GM21825 (cell line): ENCODE results near the gene FMO4.
A peak's percentile ranks its signal among the peaks of the same experiment; 100 is the strongest.
"Not testable (repeated sequence)": the region's sequence is repeated elsewhere in the genome, so short reads cannot be mapped to it uniquely, and the experiment has no call there.

Experiments
- ATAC-seq: cut with Tn5 transposase; IDR thresholded peaks from one replicate; pipeline ENCODE4 v1.9.1; 2021; ENCODE audit warnings: mild to moderate bottlenecking, moderate library complexity; ENCODE audit not compliant: unreplicated experiment

Gene FMO4

DNA sequence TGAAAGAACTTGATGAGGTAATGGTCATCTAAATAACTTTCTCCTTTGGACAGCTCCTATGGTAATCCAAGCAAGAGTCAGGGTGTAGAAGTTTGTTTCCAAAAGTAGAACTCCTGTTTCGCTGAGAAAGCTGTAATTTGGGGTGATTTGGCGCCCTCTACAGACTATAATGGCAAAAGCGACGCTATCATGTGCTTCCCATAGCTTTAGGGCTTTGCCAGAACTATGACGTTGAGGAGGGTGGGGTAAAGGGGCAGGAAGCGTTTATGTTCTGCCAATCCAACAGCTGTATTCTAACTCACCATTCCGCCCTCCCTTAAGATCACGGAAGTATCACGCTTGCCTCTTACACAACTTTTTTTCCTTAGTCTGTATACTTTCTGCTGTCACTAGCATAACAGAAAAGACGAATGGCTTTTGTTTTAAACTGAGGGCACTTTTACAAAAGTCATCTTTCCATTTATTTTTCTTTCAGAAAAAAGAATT lies at the start of gene FMO4:
Gene FMO4 (plus strand): TSS at position 349 of the 486 bp plus-strand sequence. CDS start 5,643 bp downstream, outside the sequence.
- ATAC-seq, result peak; percentile 100

DNA sequence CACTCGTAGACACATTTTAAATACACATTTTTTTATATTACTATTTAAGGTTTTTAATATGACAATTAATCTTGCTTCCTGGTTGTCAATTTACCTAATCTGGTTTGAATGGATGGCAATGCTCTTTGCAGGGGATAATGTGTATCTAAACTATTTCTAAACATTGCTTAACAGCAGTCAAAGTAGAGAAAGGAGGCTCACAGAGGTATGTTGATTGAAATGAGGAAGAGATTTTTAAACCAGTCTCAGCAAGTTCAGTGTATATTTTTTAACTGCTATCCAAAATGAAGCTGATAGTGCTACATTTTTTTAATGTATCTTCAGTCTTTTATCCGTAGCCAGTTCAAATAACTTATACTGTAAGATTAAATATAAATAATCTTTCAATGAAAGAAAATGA lies 48.3 kb upstream of the FMO4 start:
- ATAC-seq, result no peak

DNA sequence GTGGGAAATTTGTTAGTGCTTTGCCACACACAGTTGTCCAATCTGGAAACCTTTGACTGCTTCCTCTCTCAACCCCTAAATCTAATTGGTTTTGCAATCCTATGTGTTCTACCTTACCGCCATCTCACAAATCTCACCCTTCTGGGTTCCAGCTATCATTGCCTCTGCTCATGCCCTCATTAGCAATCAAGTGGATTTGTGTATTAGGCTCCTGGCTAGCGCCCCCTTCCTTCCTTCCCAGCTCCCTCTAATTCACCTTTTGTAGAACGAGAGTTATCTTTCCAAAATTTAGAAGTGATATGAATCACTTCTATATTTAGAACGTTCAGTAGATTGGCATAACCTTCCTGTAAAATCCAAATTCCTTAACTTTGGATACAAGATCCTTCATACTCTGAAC lies 47.1 kb upstream of the FMO4 start:
- ATAC-seq, result no peak

GRCh38 chr1:171267391-171267790 lies 46.6 kb upstream of the FMO4 start:
- ATAC-seq, result no peak

GRCh38 chr1:171270806-171271205 lies 43.2 kb upstream of the FMO4 start:
- no peak for ATAC-seq

DNA sequence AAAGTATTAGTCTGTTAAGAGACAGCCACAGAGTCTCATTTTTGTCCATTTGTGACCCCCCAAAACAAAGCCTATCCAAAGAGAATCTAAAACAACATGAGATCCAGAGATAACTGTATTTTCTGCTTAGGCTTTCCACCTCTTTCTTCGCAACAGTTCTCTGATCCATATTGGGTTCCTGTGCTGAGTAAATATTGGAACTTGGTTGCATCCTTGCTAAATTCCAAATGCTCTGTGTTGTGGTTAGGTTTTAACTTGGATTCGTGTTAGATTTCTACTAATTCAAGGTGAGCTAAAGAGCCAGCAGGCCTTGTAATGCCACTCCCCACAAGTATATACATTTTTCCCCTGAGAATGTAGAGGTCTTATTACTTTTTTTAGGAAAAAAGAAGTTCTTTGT lies 36.4 kb upstream of the FMO4 start:
- ATAC-seq, result no peak

DNA sequence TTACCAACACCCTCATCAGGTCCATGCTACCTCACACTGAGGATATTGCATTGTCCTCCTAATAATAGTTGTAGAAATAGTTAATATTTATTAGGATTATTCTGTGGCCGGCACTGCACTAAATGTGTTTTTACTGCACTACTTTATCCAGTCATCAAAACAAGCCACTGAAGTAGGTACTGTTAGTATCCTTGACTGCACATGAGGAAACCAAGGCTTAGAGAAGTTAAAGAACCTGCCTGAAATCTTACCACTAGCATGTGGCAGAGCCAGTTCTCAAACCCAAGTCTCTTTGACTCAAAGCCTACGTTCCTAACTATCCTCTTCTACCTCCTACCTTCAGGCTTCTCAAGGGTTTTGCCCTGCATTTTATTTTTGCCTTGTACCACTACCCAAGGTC lies 34.7 kb upstream of the FMO4 start:
- no peak for ATAC-seq

DNA sequence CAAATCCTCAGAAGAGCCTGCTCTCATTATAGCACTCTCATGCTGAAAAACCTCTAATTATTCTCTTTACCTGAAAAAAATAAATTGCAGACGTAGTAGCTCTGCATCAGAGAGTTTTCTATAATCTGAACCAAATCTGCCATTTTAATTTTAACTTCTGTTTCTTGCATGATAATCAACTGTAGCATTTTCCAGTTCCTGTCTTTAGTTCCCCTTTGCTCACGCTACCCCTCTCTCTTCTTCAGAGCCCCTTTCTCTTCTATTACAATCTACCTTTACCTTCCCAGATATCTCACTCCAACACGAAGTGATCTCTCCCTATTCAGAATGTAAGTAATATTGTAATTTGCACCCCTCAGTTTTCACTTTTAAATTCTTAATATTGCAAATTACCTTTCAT lies 34.3 kb upstream of the FMO4 start:
- no peak for ATAC-seq

GRCh38 chr1:171280599-171280998 lies 33.4 kb upstream of the FMO4 start:
- ATAC-seq, result no peak

DNA sequence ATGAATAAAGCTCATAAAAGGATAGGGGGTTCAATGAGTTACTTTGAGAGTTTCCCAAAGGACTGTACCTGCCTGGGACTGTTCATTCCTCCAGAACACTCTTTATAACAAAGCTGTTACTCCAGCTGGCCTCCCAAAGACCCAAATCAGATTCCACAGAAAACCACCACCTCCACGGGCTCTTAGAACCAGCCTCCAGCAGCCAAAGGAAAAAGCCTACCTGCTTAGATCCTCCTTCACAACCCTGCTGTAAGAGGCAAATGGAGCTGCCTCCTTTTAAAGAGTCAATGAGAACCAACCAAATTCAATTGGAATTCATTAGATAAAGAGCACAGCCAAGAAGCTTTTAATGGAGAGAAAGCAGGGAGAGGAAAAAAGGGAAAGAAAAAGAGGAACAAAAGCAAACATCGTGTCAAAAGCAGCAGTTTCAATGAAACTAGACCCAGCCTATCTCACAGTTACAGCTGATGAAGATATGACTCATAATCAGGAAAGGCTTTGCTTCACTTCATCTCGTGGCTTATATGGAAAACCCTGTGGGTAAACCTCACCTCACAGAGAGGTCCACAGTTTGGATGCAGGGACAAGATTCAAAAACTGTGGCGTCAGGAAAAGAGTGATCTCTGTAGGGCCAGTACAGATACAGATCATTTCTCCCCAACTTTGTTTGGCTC lies 27.8 kb upstream of the FMO4 start:
- ATAC-seq, result no peak

- ATAC-seq, result no peak
Measured at GRCh38 chr1:171290621-171291020, 23.4 kb upstream of the FMO4 start.

GRCh38 chr1:171292799-171293198 lies 21.2 kb upstream of the FMO4 start:
- no peak for ATAC-seq

DNA sequence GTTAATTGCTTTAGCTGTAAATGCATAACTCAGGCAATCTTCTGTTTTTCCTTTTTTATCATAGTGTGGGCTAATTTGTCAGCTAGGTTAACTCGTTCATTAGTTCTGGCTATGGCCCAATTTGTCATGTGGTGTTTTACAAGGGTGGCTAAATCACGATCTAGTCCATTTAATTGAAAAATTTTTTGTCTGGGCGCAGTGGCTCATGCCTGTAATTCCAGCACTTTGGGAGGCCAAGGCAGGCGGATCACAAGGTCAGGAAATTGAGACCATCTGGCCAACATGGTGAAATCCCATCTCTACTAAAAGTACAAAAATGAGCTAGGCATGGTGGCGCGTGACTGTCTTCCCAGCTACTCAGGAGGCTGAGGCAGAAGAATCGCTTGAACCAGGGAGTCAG lies 18.6 kb upstream of the FMO4 start:
- not testable (repeated sequence) for ATAC-seq

DNA sequence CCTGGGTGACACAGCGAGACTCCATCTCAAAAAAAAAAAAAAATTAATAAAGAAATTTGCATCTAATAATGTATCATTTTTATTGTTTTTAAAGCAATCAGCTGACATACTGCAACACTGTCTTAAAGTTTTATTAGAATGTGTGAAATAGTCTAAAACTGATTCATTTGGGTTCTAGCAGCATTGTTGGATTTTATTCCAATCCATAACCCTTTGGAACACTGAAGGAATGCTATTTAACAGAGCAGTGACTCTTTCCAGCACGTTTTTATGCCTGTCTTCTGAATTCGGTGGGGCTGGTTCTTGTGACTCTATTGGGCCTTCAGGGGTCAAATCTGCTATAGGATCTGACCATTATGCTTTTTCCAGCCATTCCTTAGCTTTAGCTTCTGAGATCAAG lies 18.2 kb upstream of the FMO4 start:
- ATAC-seq, result no peak

DNA sequence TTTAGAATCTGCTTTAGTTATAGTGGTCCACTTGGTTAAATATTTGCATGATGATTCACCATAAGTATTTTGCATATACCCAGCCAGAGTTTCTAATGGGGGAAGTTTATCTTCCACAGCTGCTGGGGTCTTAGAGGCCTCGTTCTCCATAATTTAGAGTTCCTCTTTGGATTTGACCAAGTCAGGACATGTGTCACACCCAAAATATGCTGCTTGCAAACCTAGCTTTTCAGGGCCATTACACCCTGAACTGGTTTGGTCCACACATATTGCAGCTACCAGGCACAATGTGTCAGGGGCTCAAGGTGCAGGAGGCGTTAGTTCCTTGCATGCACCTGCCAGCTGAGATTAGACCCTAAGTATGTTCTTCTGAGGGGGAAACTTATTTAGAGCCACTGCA lies 17.1 kb upstream of the FMO4 start:
- no peak for ATAC-seq

- ATAC-seq, result no peak
Measured at GRCh38 chr1:171298696-171299095, 15.3 kb upstream of the FMO4 start.

GRCh38 chr1:171299342-171299741 lies 14.6 kb upstream of the FMO4 start:
- ATAC-seq, result no peak

- no peak for ATAC-seq
Measured at GRCh38 chr1:171300401-171300800, 13.6 kb upstream of the FMO4 start.

DNA sequence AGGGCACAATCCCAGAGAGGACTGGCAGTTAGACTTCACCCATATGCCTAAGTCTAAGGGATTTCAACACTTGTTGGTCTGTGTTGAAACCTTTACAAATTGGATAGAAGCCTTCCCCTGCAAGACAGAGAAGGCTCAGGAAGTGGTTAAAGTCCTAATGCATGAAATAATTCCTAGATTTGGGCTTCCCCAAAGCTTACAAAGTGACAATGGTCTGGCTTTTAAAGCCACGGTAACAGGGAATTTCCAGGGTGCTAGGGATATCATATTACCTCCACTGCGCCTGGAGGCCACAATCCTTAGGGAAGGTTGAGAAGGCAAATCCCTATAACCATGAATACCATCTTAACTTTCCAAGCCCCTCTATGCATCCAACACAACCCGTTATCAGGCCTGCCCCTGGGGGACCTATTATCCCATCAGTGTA lies 3.3 kb upstream of the FMO4 start:
- ATAC-seq, result no peak

- no peak for ATAC-seq
Measured at GRCh38 chr1:171311771-171312558, 2.0 kb upstream of the FMO4 start.

GRCh38 chr1:171313319-171313834 lies 606 bp upstream of the FMO4 start:
- peak; percentile 64 for ATAC-seq

DNA sequence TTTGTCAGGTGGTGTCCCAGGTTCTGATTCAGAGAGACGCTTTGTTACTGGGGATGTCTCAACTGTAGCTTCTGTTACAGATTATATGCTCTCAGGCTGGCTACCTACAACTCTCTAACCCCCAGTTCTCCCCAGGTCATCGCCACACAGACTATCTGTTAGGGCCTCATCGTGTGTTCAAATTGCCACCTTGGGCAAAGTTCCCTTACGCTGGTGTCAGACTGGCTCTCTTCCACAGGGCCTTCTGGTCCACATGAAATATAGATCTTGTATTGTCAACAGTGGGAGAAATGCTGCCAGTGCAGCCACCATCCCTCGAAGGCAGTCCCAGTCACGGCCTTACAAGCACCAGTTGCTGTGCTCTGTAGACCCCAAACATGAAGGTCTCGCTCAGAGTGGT lies 15.3 kb downstream of the FMO4 start:
- ATAC-seq, result no peak
